Superior temporal gyrus (tissue), 1 donor: ENCODE results near the gene FAM163A.
"Not testable (repeated sequence)": the region's sequence is repeated elsewhere in the genome, so short reads cannot be mapped to it uniquely, and the experiment has no call there.

ENCODE experiments used
- DNase-seq: peaks from one replicate; pipeline ENCODE4 v3.0.0-alpha.2; 2016; ENCODE audit errors: extremely low spot score

The FAM163A gene

DNA sequence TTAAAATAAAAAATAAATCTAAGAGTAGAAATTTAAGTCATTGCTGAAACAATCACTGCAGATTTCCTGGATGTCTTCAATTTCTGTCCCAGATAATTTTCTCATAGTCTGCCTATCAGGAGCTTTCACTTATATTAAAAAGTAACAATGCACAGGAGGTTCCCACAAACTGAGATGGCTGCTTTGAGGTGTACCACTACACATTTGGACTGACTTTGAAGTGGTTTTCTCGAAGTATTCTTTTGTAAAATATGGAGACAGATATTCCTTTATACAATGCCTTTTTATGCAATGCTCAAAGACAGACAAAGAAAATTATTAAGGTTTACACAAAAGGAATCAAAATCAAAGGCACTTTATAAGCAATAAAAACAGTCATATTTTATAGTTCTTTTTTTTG lies 110.0 kb downstream of the FAM163A start:
- no peak for DNase-seq

DNA sequence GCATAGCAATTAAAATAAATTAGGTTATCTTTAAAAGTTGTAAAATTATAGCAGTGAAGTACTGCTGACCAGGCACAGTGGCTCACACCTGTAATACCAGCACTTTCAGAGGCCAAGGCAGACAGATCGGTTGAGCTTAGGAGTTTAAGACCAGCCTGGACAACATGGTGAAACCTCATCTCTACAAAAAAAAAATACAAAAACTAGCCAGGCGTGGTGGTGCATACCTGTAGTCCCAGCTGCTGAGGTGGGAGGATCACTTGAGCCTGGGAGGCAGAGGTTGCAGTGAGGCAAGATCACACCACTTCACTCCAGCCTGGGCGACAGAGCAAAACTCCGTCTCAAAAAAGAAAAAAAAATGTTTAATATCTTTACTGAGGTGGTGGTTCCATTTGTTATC lies 112.7 kb downstream of the FAM163A start:
- not testable (repeated sequence) for DNase-seq

- no peak for DNase-seq
Observed at GRCh38 chr1:179856296-179856695, 113.2 kb downstream of the FAM163A start.

GRCh38 chr1:179857009-179857408 lies 113.9 kb downstream of the FAM163A start:
- DNase-seq: no peak

DNA sequence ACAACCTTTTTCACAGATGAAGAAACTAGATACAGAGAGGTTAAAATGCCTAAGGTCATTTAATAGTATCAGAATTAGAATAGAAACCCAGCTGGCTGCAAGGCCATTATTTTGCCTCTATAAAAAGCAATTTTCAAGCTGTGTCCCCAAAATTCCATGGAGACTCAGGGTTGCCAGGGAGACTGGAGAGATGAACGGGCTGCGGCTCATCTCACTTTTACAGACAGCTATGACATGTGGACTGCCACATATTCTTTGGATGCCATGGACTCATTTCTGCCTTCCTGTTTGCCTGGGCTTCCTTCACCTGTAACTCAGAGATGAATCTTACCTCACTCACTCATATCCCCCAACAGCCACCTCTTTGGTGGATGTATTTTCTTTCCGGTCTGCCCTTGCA lies 117.6 kb downstream of the FAM163A start:
- no peak for DNase-seq

DNA sequence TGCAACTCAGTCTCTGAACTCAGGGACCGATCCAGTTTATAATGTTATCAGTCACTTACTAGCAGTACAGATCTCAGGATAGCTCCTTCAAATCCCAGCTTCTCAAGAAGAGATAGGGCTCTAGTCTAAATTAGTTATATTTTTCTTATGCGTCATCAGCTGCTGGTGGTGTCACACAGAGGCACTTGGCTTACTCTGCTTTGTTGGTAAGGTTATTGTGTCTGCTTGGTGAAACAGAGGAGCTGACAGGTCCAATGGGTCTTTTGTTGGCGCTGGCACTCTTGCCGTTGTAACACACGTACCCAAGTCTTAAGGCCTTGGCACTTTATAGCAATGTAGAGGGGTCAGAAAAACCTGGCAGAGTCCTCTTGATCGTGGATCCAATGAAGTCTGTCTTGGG lies 122.3 kb downstream of the FAM163A start:
- DNase-seq: no peak
